Right renal pelvis (tissue), 4 donors: ENCODE data around the gene MLKL. TPM values are rescaled to one million over a fixed set of nuclear protein-coding genes. Genes with fewer than 3 reads are reported as not detected.
"Not testable (repeated sequence)": the region's sequence is repeated elsewhere in the genome, so short reads cannot be mapped to it uniquely, and the experiment has no call there.

Source experiments
- DNase-seq, 4 donors: peaks; one replicate each; pipeline ENCODE4 v3.0.0-alpha.2; 2013; ENCODE audit warnings: low read depth in 4 of 4, low spot score in 3 of 4, missing footprints in 1 of 4
- polyA plus RNA-seq, 4 donors: library from polyadenylated mRNA; unstranded; fragments of 120-200 nt; gene quantifications; one replicate each; pipeline ENCODE4 v1.2.1, GENCODE V29; 2013; ENCODE audit not compliant: insufficient read length in 4 of 4

MLKL gene
- polyA plus RNA-seq, 4 donors, result 2.8 to 4.2 (median 3.8) TPM

DNA sequence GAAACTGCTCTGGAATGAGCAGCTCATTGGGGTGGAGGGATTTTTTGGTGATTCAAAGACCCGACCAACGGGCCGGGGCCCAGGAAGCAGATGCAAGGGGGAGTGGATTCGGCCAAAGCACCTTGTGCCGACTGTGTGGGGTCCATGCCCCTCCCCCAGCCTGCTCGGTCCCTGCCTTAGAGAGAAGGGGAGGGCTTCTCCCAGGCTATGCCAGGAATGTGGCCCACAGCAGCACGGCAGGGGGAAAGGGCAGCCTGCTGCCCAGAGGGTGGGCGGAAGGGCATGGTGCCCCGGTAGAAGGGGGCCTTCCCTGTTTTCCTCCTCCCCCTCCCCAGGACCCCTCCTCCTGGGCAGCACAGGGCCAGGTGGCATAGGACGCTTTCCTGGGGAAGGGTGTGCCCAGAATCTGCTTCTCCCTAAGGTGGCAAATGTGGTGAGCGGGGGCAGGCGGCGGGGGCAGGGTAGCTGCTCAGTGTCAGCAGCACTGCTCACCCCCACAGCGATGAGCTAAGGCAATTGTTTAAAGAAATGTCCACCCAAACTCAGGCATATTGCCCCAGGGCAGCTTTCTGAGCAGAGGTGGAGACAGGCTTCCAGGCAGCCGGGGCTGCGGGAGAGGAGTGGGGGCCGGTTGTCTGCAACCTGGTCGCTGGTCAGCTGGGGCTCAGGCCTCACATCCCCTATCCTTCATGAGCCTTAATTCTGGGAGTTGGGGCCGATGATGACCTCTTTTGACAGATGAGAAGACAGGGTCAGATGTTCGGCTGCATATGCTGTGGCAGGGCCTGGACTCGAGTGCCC, 33.9 kb upstream of the MLKL start:
- no peak for DNase-seq

DNA sequence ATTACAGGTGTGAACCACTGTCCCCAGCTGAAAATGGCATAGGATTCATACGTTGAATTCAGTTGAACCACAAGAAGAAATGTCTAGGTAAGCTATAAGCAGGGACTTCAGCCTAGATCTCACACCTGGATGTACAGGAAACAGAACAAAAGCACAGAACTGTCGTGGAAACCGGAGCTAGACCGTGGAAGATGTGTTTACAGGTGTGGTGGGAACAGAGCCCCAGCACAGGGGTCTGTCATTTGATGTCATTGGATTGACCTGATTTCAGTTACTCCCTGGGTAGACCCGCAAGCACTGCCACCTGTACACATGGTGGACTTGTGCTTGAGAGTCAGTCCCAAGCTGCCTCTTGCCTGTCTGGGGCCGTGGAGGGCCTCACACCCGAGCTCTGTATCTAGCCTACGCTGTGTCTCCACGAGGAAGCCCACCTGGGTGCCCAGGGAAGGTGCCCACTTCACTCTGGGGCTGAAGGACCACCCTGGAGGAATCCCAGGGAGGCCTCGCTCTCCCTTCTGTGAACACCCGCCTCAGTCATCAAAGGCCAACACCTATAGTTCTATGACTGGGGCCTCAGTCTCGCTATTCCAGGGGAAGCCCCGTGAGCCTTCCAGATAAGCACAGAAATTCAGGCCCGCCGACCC, 32.2 kb upstream of the MLKL start:
- no peak for DNase-seq

DNA sequence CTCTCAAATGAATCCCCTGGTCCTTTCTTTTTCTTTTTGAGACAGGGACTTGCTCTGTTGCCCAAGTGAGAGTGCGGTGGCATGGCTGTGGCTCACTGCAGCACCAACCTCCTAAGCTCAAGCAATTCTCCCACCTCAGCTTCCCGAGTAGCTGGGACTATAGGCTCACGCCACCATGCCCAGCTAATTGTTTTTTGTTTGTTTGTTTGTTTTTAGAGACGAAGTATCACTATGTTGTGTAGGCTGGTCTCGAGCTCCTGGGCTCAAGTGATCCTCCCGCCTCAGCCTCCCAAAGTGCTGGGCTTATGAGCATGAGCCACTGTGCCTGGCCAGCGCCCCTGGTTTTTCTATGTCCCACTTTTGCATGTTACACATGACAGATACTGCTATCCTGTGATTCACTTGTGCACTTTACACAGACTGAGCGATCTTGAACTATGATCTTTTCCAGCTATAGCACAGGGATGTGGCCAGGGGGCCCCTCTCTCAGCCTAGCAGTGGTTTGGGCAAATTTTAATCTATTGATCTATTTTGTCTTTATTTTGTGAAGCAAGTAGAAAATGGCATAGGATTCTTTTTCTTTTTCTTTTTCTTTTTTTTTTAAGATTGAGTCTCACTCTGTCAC, 31.3 kb upstream of the MLKL start:
- DNase-seq, result no peak

DNA sequence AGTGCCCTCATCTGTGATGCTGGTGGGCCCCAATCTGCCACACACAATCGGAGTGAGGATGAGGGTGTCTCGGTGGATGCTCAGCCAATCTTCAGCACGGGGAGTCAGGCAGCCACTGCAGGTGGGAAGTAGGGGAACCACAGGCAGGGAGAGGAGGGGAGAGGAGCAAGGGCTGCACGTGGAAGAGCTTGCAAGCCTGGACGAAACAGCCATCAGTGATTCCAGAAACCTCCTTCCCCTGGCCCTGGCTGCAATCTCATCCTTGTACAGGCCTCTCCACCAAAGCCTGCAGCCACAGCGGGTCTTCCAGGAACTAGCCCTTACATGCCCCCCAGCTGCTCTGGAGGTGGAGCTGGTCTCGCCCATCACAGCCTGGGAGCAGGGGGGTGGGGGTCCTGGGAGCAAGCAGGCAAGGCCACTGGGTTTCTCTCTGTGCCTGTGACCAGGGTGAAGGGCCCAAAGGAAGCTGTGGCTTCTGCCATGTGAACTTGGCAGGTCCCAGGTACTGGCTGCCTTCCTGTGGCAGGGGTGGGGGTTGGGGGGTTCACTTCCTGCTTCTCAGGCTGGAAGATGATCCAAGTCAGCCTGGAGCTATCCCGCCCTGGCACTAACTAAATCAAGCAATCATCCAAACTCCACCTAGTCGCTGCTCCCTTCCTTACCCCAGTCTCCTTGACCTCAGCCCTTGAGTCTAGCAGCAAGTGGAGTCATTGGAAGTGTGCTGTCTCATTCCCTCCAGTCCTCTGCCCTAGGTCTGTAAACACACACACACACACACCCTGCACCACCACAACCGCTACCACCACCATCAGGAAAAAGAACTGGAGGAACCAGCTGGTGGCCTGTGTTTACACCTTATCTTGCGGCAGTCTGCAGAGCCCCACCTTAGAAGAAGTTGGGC, 29.4 kb upstream of the MLKL start:
- no peak for DNase-seq

DNA sequence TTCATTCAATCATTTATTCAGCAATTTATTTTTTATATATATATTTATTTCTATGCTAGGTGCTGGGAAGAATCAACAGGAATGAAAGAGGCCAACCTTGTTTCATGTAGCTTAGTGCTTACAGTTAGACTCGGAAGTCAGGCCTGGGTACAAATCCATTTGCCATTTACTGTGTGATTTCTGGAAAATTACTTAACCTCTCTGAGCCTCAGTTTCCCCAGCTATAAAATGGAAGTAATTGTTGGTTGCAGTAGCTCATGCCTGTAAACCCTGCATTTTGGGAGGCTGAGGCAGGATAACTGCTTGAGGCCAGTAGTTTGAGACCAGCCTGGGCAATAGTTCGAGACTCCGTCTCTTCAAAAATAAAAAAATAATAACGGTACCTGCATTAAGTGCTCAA, 27.2 kb upstream of the MLKL start:
- DNase-seq, result no peak

DNA sequence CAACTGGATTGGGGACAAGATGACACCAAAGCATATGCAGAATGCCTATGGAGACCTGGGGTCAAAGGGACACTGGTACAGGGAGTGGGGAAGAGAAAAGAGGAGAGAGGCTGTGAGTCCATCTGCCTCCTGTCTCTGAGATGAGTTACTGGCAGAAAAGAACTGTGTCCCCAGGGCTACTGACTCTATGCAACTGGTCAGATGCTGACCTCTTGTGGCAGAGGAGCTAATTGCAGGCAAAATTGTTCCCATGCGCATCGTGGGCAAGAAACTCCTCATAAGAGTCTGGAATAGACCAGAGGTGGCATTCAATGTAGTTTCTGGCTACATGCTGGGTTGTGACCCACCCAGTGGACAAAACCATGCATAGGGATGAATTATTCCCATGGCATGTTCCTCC, 26.1 kb upstream of the MLKL start:
- no peak for DNase-seq

DNA sequence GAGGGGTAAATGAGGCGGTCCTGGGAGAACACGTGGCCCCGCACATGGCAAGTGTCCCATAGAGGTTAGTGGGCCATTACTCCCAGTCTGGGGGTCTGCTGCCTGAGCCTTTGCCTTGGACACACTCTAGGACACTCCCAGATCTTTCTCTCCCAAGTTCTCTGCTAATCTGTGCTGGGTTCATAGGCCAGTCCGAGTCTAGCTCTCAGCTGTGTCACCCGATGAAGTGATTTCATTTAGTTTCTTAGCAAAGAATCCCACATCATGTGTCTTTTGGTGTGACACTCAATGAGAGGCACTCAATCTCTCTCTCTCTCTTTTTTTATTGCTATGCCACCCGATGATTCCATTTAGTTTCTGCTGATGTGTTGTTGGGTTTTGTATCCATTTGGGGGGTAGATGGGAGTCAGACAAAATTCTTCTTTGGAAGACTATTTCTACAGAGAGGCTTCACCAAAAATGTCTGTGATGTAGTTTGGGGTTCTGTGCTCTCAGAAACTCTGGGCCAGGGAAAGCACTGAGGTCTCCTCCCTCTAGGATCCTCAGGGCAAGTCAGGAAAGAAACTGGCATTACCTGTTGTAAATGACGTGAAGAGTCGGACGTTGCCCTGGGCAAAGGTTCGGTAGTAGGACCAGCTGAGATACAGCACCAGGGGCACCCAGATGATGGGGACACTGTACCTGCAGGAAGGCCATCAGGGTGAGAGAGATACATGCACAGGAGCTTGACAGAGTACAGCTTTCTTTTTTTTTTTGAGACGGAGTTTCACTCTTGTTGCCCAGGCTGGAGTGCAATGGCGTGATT, 25.2 kb upstream of the MLKL start:
- no peak for DNase-seq

DNA sequence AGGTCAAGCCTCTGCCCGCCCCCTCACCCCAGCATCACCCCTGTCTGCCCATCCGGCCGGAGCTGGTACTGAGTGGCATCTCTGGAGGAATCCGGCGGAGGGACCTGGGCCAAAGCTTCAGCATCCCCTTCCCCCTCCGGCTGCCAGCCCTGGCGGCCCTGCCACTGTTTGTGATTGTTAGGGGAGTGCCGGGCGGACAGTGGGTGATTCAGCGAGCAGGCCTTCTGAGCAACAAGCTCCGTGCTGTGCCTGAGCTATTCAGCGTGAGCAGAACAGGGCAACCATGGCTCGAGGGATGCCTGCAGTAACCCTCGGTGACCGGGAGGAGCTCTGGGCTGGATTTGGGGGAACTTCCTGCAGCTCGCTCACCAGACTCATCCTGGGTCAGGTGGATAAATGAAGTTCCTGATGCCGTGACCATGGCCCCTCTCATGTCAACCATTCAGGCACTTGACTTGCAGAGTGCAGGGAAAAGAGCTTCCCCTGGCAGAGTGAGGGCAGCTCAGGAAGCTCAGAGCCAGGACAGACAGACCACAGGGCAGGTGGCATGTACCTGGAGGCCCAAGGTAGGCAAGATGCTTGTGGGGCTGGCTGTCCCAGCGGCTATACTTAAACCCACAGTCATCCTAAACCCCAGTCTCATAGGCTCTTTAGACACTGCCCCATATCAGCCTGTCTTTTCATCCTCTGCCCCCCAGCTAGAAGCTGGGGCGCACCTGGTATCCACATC, 24.3 kb upstream of the MLKL start:
- no peak for DNase-seq

DNA sequence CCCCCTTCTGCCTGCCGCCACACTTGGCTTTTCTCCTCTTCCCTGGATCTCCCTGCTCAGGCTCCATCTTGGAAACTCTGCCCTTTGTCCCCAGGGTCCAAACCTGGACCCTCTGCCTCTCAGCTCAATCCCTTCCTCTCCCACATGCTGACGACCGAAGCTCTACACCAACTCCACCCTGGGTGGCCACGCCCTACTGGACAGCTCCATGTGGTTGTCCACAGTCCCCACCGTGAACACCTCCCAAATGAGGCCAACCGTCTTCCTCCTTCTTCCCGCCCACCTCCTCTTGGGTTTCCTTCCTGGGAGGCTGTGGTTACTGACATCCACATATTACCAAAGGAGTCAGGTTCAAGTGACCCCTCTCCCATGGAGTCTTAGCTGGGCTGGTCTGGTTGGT, 22.6 kb upstream of the MLKL start:
- no peak for DNase-seq

DNA sequence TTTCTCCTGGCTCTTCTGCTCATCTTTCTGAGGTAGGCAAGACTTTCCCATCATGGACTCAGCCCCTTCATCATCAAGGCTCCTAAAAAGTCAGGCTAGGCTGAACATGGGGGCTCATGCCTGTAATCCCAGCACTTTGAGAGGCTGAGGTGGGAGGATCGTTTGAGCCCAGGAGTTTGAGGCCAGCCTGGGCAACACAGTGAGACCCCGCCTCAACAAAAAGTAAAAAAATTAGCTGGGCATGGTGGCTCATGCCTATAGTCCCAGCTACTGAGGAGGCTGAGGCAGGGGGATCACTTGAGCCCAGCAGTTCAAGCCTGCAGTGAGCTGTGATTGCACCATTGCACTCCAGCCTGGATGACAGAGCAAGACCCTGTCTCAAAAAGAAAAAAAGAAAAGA, 21.5 kb upstream of the MLKL start:
- not testable (repeated sequence) for DNase-seq

DNA sequence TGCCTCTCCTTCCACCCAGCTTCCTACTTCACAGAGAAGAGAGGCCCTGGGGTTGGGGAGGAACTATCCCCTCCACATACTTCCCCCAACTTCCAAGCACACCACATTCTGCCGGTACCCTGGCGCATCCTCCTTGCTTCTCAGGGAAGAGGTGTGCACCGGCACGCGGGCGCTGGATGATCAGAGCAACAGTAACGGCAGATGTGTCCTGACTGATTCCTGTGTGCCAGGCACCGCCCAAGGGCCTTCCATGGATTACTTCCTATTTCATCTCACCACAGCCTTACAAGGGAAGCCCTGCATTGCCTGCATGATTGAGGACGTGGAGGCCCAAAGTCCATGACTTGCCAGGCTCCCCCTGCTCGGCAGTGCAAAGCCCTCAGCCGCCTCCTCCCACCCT, 21.1 kb upstream of the MLKL start:
- DNase-seq, result no peak

DNA sequence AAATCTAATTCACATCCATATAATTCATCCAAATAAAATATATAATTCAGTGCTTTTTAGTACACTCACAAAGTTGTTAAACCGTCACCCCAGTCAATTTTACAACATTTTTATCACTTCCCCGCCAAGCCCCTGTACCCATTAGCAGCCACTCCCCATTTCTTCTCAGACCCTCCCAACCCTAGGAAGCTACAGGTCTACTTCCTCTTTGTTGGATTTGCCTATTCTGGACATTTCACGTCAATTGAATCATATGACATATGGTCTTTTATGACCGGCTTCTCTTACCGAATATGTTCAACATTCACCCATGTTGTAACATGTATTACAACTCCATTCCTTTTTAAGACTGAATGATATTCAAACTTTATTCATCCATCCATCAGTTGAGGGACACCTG, 19.9 kb upstream of the MLKL start:
- no peak for DNase-seq

DNA sequence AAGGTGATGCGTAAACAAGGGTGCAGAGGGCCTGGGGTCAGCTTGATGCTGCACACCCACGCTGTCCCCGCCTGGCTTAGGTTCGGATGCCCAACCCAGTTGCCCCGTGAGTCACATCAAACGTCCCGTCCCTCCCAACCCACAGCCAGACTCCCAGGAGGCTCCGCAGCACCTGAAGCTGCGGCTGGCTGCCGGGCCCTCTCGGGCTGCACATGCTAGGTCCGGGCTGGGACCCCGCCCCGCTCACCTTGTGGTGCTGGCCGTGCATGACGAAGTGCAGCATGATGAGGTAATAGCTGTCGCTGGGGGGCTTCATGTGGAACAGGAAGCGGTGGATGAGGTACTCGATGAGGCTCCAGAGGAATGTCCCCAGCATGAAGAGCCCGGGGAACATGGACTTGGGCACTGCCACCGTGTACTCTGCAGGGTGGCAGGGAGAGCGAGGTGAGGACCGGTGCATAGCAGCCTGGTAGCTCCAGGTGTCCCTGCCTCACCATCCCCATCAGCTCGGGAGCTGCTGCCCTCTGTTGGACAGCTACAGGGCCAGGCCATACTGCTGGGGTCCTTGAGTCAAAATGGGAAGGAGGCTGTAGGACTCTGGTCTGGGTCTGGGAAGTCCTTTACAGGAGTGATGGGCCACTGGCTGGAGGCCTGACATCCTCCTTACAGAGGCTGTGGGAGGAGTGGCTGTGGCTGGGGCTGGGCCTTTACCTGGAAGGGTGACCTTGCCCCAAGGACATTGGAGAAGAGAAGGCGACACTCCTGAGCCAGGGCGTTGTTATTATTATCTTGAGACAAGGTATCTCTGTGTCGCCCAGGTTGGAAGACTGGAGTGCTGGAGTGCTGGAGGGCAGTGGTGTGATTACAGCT, 18.3 kb upstream of the MLKL start:
- no peak for DNase-seq

DNA sequence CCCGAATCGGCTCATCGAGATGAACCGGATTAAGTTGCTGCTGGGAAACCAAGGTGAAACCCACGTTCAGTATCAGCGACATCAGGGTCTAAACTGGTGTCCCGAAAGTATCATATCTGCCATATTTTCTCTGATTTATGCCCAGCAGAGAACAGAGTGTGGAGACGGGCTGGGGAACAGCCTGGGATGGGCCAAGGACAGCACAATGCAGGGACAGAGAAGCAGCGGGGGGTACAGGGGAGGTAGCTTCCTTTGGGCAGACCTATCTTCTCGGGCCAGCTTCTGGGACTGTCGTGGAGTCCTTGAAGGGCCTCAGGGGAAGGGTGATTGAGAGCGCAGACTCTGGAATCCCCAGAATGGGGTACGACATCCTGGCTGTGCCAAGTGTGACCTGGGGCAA, 17.5 kb upstream of the MLKL start:
- DNase-seq, result no peak

DNA sequence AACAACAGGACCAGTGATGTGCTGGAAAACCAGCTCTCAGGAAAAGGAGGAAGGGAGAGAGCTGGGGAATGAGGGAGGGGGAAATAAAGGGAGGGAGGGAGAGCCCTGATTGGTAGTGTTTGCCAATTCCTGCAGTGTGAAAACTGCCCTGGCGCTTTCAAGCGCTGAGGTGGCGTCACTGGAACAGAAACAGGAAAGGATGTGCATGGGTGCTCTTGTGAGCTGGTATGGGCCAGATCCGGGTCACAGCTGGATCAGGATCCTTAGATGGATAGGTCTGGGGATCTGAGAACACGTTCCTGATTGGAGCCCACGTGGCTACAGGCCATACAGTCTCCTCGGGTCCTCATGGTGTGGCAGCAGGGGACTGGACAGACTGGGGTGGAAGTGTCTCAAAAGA, 16.7 kb upstream of the MLKL start:
- no peak for DNase-seq

DNA sequence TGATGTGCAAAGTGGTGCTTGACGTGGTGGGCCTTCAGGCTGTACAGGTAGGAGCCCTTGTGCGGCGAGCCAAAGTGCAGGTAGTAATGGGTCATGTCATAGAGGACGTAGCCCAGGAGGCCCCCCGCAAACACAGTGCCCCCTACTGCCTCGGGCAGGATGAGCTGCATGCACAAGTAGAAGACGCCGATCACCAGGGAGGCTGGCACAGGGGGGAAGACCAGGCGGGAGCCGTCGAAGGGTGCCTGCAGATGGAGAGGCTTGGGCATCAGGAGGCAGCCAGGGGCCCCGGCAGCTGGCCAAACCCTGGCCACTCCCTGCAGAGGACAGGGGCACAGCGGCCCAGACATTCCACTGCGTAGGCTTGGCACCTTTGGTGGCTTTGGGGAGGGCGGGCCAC, 15.7 kb upstream of the MLKL start:
- DNase-seq, result no peak

DNA sequence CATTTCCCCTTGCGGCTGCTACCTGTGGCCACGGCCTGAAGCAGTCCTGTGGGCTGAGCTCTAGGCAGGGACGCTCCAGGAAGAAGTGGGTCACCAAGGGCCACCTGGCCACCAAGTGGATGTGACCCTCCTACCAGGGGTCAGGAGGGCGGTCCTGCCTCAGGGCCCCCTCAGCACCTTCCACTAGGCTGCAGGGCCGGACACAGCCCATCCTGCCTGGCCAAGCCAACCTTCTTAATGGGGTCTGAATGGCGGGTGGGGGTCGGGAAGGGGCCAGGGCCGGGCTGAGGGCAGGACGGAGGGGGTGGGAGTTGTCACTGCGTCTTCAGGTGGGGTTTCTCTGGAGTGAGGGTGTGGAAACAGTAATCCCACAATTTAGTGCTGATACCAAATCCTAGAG, 13.2 kb upstream of the MLKL start:
- DNase-seq, result no peak

DNA sequence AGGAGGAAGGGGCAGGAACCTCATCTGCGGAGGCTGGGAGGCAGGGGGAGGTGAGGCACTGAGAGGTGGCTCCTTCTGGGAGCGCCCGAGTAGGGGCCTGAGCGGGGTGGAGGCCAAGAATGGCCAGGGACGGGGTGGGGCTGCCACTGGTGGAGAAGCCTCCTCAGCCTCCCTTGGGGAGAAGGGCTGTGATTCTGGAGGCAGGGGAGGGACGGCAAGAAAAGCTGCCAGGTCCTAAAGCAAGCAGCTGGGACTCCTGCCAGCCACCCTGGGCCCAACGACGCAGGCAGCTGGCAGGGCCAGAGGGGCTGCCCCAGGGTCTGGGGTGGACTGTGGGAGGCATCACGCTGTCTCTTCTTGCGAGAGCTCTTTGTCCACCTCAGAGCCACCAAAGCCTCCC, 12.7 kb upstream of the MLKL start:
- no peak for DNase-seq

DNA sequence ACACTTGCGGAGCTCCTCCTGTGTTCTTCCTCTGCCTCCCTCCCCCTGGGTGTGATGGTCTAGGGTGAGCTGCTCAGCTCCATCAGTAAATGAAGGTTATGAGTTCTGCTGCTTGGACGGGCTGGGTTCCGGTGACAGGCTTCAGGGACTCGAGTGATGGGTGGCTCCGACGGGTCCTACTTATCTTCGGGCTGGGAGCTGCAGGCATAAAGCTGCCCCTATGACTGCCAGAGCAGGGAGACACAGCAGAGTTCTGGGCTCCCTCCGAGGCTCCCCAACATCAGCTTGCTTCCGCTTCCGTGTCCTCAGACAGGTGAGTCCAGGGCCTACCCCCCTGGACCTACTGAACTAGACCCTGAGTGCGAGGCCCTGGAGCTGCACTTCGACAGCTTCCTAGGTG, 11.3 kb upstream of the MLKL start:
- DNase-seq, result no peak
